Measurements from ENCODE around the gene INPP4B.

Gene INPP4B

DNA sequence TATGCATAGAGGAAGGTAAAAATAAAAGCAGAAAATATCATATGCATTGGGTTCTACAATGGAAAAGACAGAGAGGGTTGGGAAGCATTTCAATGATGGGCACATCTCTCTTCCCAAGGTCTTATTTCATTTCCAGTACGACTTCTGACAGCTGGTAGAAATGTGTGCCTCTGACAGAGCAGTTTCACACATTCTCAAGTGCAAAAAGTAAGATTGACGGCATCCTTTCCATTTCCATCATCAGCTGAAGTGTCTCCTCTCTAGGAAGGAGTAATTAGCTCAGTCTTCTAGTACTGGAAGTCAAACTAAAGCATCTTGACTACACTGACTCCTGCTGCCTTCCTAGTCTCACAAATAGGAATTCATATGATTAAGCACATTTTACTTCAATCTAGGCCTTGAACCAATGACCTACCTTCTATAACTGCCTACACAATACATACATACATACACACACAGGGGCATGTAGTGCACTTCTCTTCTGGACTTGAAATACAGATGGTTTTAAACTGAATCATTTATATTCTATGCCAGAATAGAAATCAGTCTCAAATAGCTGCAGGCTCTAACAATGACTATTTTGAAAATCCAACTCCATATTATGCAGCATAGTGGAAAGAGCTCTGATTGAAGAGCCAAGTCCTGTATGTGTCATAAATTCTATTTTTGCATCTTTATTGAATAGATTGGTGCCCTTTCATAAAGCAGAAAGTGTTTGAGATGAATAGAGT lies 473.4 kb downstream of the INPP4B start:
- H3K27ac ChIP-seq (ENCODE audit: low read depth, low read length): no peak overlapping the region
- H3K9me3 ChIP-seq (ENCODE audit: control insufficient read depth, insufficient read depth, low read length): no peaks in the 10 kb centered on the region
- no peak overlapping the region for H3K9ac ChIP-seq (ENCODE audit: low read depth, low read length)
- H3K27me3 ChIP-seq (ENCODE audit: control insufficient read depth, insufficient read depth, low read length): no peaks in the 10 kb centered on the region
- H3K4me3 ChIP-seq (ENCODE audit: low read depth, low read length): no peak overlapping the region
- H3K4me1 ChIP-seq (ENCODE audit: control insufficient read depth, insufficient read depth, low read length): peaks cover 9% of the 10 kb centered on the region
- H3K36me3 ChIP-seq (ENCODE audit: control insufficient read depth, insufficient read depth, low read length): no peaks in the 10 kb centered on the region

DNA sequence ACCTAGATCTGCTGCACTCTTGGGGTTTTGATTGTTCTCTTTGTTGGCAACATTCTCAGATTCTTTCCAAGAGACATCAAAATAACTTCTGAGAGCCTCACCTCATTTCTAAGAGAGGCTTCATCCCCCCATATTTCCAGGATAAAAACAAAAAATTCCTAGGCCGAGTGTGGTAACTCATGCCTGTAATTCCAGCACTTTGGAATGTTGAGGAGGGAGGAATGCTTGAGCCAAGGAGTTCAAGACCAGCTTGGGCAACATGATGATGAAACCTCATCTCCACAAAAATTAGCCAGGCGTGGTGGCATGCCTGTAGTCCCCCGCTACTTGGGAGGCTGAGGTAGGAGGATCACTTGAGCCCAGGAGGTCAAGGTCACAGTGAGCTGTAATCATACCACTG lies 477.0 kb downstream of the INPP4B start:
- no peaks in the 10 kb centered on the region for H3K27me3 ChIP-seq (ENCODE audit: control insufficient read depth, insufficient read depth, low read length)
- H3K9ac ChIP-seq (ENCODE audit: low read depth, low read length): no peak overlapping the region
- H3K4me1 ChIP-seq (ENCODE audit: control insufficient read depth, insufficient read depth, low read length): peaks cover 25% of the 10 kb centered on the region
- no peak overlapping the region for H3K27ac ChIP-seq (ENCODE audit: low read depth, low read length)
- H3K9me3 ChIP-seq (ENCODE audit: control insufficient read depth, insufficient read depth, low read length): no peaks in the 10 kb centered on the region
- H3K4me3 ChIP-seq (ENCODE audit: low read depth, low read length): no peak overlapping the region
- no peaks in the 10 kb centered on the region for H3K36me3 ChIP-seq (ENCODE audit: control insufficient read depth, insufficient read depth, low read length)

DNA sequence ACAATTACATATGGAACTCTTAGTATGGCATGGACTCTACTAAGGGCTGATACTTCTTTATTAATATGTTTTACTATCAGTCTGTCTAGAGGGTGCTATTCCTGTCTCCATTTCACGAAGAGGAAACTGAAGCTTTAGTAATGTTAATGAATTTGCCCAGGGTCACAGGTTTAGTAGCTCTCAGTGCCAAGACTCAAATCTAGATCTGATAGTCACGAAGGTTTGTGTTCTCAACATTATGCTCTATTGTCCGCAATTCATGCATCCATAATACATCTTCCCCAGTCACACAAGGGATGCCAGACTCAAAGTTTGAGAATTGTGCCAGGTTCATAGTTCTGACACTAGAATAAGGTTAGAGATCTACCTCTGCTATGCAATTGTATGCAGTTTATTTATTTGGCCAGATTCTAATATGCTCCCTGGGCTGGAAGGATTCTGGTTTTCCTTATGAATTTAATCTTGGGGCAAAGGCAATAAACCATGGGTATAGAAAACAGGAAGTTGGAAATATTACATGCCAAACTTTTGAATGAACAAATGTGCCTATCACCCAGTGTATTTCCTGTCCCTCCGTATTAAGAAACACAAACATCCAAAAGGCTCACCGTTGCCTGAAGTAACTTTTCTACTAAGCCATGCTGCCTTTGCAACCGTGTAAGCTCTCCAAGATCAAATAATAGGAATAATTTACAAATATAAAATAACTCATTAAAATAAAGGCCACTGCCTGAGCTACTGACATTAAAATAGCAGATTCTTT lies 478.5 kb downstream of the INPP4B start:
- Histone ChIP-seq H3K36me3 (ENCODE audit: control insufficient read depth, insufficient read depth, low read length) (no peaks in the 10 kb centered on the region), H3K4me1 (ENCODE audit: control insufficient read depth, insufficient read depth, low read length) (peaks cover 25% of the 10 kb centered on the region), H3K4me3 (ENCODE audit: low read depth, low read length) (no peak overlapping the region), H3K9me3 (ENCODE audit: control insufficient read depth, insufficient read depth, low read length) (no peaks in the 10 kb centered on the region), H3K27ac (ENCODE audit: low read depth, low read length) (no peak overlapping the region), H3K27me3 (ENCODE audit: control insufficient read depth, insufficient read depth, low read length) (no peaks in the 10 kb centered on the region), H3K9ac (ENCODE audit: low read depth, low read length) (no peak overlapping the region)

DNA sequence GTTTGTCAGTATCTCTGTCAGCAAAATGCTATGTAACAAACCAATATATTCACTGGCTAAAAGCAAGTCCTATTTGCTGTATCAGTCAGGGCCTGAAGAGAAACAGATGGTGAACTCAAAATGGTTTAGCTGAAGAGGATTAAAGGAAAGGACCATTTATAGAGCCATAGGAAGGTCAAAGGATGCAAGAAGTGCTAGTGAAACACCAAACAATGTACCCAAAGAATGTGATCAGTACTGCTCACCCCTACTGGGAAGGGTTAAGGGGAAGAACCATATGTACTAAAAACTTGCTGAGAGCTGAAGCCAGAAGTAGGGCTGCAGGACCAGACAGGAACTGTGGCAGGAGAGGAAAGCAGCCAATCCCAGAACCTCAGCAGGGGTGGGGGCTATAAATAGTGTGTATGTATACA lies 479.3 kb downstream of the INPP4B start:
- Histone ChIP-seq H3K9ac (ENCODE audit: low read depth, low read length) (no peak overlapping the region), H3K9me3 (ENCODE audit: control insufficient read depth, insufficient read depth, low read length) (no peaks in the 10 kb centered on the region), H3K4me3 (ENCODE audit: low read depth, low read length) (no peak overlapping the region), H3K27me3 (ENCODE audit: control insufficient read depth, insufficient read depth, low read length) (no peaks in the 10 kb centered on the region), H3K4me1 (ENCODE audit: control insufficient read depth, insufficient read depth, low read length) (peaks cover 25% of the 10 kb centered on the region), H3K36me3 (ENCODE audit: control insufficient read depth, insufficient read depth, low read length) (no peaks in the 10 kb centered on the region), H3K27ac (ENCODE audit: low read depth, low read length) (no peak overlapping the region)

DNA sequence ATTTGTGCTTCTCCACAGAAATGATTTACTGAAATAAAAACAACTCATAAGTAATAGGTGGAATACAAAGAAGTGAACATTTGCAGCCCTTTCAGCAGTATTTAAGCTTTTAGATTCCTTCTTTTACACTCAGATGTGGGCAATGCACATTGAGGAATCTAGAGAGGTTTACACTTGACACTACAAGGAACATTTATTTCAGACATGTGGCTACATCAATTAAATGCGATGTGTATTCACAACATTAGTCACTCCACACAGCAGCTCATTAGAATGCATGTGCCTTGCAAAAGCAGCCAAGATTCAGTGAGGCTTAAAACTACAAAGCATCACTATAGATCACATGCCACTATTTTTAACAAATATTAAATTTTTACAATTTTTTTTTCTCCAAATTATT lies 480.7 kb downstream of the INPP4B start:
- Histone ChIP-seq H3K4me3 (ENCODE audit: low read depth, low read length) (no peak overlapping the region), H3K9ac (ENCODE audit: low read depth, low read length) (no peak overlapping the region), H3K36me3 (ENCODE audit: control insufficient read depth, insufficient read depth, low read length) (no peaks in the 10 kb centered on the region), H3K4me1 (ENCODE audit: control insufficient read depth, insufficient read depth, low read length) (peaks cover 25% of the 10 kb centered on the region), H3K9me3 (ENCODE audit: control insufficient read depth, insufficient read depth, low read length) (no peaks in the 10 kb centered on the region), H3K27me3 (ENCODE audit: control insufficient read depth, insufficient read depth, low read length) (no peaks in the 10 kb centered on the region), H3K27ac (ENCODE audit: low read depth, low read length) (no peak overlapping the region)

DNA sequence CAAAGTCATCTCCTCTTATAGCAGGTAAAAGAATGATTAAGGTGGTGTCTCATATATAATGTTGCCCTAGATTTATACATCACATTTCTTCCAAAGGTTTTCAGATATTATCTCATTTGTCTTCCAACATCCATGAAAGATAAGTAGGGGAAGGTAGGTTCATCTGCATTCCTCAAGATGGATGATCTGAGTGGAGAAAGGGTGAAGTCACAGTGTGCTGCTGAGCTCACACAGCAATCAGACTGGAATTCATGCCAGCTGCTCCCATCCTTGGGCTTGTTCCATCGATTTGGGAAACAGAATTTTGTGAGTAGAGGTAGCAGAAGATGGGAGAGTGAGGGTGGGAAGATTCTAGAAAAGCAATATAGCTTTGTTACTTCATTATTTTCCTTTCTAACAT lies 482.4 kb downstream of the INPP4B start:
- Histone ChIP-seq H3K4me1 (ENCODE audit: control insufficient read depth, insufficient read depth, low read length) (peaks cover 25% of the 10 kb centered on the region), H3K4me3 (ENCODE audit: low read depth, low read length) (no peak overlapping the region), H3K36me3 (ENCODE audit: control insufficient read depth, insufficient read depth, low read length) (no peaks in the 10 kb centered on the region), H3K9me3 (ENCODE audit: control insufficient read depth, insufficient read depth, low read length) (no peaks in the 10 kb centered on the region), H3K27me3 (ENCODE audit: control insufficient read depth, insufficient read depth, low read length) (no peaks in the 10 kb centered on the region), H3K9ac (ENCODE audit: low read depth, low read length) (no peak overlapping the region), H3K27ac (ENCODE audit: low read depth, low read length) (no peak overlapping the region)

DNA sequence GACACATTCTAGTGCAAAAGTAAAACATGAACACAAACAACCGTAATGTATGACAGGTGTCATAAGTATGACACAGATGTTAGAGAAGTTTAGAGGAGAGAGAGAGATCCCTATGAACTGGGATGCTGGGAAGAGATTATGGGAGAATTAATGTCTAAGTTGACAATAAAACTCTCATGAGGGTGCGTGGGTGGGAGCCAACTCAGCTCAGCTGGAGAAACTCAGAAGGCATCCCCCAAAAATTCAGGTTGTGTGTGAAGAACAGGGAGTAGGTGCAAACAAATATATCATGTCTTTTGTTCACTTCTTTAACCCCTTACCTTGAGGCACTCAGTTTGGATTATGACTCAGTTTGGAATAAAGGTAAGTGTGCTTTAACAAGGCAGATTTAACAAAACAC lies 484.1 kb downstream of the INPP4B start:
- Histone ChIP-seq H3K9me3 (ENCODE audit: control insufficient read depth, insufficient read depth, low read length) (no peaks in the 10 kb centered on the region), H3K9ac (ENCODE audit: low read depth, low read length) (no peak overlapping the region), H3K4me1 (ENCODE audit: control insufficient read depth, insufficient read depth, low read length) (peaks cover 24% of the 10 kb centered on the region), H3K27me3 (ENCODE audit: control insufficient read depth, insufficient read depth, low read length) (no peaks in the 10 kb centered on the region), H3K27ac (ENCODE audit: low read depth, low read length) (no peak overlapping the region), H3K36me3 (ENCODE audit: control insufficient read depth, insufficient read depth, low read length) (no peaks in the 10 kb centered on the region), H3K4me3 (ENCODE audit: low read depth, low read length) (no peak overlapping the region)

DNA sequence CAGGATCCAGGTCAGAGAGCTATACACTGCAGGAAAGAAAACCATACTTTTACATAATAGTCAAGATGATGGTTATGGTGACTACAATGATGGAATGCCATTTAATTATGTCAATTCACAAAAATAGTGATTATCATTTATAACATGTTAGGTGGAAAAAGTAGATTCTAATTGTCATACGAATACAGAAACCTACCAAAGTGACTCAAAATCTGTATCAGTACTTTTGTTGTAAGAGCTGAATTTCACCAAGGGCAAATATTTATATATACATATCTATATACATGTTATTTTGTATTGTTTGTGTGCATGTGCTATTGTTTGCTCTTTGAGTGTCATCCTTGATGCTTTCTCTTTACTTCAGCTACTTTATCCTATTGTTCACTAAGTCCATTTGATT lies 485.4 kb downstream of the INPP4B start:
- Histone ChIP-seq H3K36me3 (ENCODE audit: control insufficient read depth, insufficient read depth, low read length) (no peaks in the 10 kb centered on the region), H3K4me3 (ENCODE audit: low read depth, low read length) (no peak overlapping the region), H3K27ac (ENCODE audit: low read depth, low read length) (no peak overlapping the region), H3K9ac (ENCODE audit: low read depth, low read length) (no peak overlapping the region), H3K4me1 (ENCODE audit: control insufficient read depth, insufficient read depth, low read length) (peaks cover 12% of the 10 kb centered on the region; the same call in 1 of the 2 replicates), H3K27me3 (ENCODE audit: control insufficient read depth, insufficient read depth, low read length) (no peaks in the 10 kb centered on the region), H3K9me3 (ENCODE audit: control insufficient read depth, insufficient read depth, low read length) (no peaks in the 10 kb centered on the region)

DNA sequence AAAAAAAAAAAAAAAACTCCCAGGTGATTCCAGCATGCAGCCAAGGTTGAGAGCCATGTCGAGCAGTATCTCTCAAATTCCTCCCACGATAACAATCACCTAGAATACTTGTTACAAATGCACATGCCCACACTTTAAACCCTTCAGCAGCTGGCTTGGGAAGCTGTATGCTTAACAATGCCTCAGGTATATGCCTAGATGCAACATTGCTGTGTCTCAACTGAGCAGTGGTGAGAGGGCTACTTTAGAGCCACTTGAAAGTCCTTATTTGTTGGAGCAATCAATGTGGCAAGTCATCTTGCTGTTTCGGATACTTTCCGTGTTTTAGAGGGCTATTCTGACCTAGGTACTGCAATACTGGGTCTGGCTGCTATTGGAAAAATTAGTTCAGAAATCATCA lies 487.4 kb downstream of the INPP4B start:
- Histone ChIP-seq H3K9me3 (ENCODE audit: control insufficient read depth, insufficient read depth, low read length) (no peaks in the 10 kb centered on the region), H3K36me3 (ENCODE audit: control insufficient read depth, insufficient read depth, low read length) (no peaks in the 10 kb centered on the region), H3K4me3 (ENCODE audit: low read depth, low read length) (no peak overlapping the region), H3K27me3 (ENCODE audit: control insufficient read depth, insufficient read depth, low read length) (no peaks in the 10 kb centered on the region), H3K27ac (ENCODE audit: low read depth, low read length) (no peak overlapping the region), H3K9ac (ENCODE audit: low read depth, low read length) (no peak overlapping the region), H3K4me1 (ENCODE audit: control insufficient read depth, insufficient read depth, low read length) (no peaks in the 10 kb centered on the region)

DNA sequence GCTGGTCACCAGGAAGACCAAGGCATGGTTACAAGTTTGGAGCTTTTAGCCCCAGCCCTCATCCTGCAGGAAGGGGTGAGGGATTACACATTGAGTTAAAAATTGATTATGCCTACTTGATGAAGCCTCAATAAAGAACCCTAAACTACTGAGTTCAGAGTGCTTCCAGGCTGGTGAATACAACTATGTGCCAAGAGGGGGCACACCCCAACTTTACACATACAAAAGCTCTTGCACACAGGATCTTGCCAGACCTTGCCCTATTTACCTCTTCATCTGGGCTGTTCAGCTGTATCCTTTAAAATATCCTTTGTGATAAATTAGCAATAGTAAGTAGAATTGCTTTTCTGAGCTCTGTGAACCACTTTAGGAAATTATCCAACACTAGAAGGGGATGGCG lies 489.3 kb downstream of the INPP4B start:
- Histone ChIP-seq H3K27ac (ENCODE audit: low read depth, low read length) (no peak overlapping the region), H3K27me3 (ENCODE audit: control insufficient read depth, insufficient read depth, low read length) (no peaks in the 10 kb centered on the region)

DNA sequence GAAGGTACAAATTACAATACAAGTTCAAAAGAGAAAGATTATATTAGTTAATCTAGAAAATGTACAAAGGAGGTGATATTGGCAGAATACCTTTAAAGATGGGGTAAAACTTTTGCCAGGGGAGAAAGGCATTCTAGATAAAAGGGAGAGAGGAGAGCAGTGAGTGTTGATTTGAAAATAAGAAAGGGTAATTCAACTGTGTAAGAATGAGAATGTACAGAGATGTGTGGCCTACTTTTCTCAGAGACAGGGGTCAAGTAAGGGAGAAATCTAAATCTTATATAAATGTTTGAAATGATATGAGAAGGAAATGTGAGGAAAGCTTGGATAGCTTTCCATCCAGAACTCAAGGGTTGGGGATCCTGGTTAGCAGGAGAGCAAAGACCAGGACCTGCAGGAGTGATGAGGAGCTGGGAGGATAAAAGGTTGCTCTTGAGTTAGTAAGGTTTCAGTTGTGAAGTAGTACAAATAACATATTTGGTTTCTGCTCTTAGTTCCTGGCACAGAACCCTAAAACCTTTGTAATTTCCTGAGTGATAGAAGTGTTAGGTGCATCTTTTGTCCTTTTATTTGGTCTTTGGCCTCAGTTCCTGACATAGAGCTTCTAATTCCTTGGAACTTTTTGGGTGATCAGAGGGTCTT lies 489.9 kb downstream of the INPP4B start:
- H3K4me1 ChIP-seq (ENCODE audit: control insufficient read depth, insufficient read depth, low read length): peaks cover 8% of the 10 kb centered on the region

More for the DNA sequence above, 489.3 kb downstream of the INPP4B start:
- H3K36me3 ChIP-seq (ENCODE audit: control insufficient read depth, insufficient read depth, low read length): no peaks in the 10 kb centered on the region
- H3K4me3 ChIP-seq (ENCODE audit: low read depth, low read length): no peak overlapping the region
- H3K4me1 ChIP-seq (ENCODE audit: control insufficient read depth, insufficient read depth, low read length): peaks cover 8% of the 10 kb centered on the region
- H3K9me3 ChIP-seq (ENCODE audit: control insufficient read depth, insufficient read depth, low read length): no peaks in the 10 kb centered on the region
- no peak overlapping the region for H3K9ac ChIP-seq (ENCODE audit: low read depth, low read length)

More for the DNA sequence above, 489.9 kb downstream of the INPP4B start:
- Histone ChIP-seq H3K36me3 (ENCODE audit: control insufficient read depth, insufficient read depth, low read length) (no peaks in the 10 kb centered on the region), H3K9me3 (ENCODE audit: control insufficient read depth, insufficient read depth, low read length) (no peaks in the 10 kb centered on the region), H3K4me3 (ENCODE audit: low read depth, low read length) (no peak overlapping the region), H3K27me3 (ENCODE audit: control insufficient read depth, insufficient read depth, low read length) (no peaks in the 10 kb centered on the region), H3K27ac (ENCODE audit: low read depth, low read length) (no peak overlapping the region), H3K9ac (ENCODE audit: low read depth, low read length) (no peak overlapping the region)
